Right atrium auricular region (tissue), 2 donors: ENCODE measurements around the gene XRCC5. TPM values are rescaled to one million over a fixed set of nuclear protein-coding genes. Genes with fewer than 3 reads are reported as not detected.

Experiments used
- DNase-seq: peaks from one replicate; pipeline ENCODE4 v3.0.0-alpha.2; 2019; ENCODE audit warnings: low spot score
- H3K27ac ChIP-seq, 2 donors: fragments of 200-600 bp; sonication (generic); 1 replicate in 1 of 2; 2 replicates in 1 of 2; pipeline ENCODE4 v1.5.1; 2016 to 2019
- H3K27me3 ChIP-seq, 2 donors: fragments of 200-600 bp; sonication (generic); one replicate each; pipeline versions ENCODE4 v1.5.1 to v1.6.0; 2017 to 2019
- H3K36me3 ChIP-seq: fragments of 200-600 bp; sonication (generic); one replicate; pipeline ENCODE4 v1.5.1; 2016
- H3K4me1 ChIP-seq, 2 donors: fragments of 200-600 bp; sonication (generic); one replicate each; pipeline versions ENCODE4 v1.5.1 to v1.6.0; 2017 to 2019
- H3K4me3 ChIP-seq, 2 donors: fragments of 200-600 bp; sonication (generic); 1 replicate in 1 of 2; 2 replicates in 1 of 2; pipeline ENCODE4 v1.5.1; 2017 to 2019; ENCODE audit warnings: mild to moderate bottlenecking in 1 of 2, moderate library complexity in 1 of 2
- H3K9me3 ChIP-seq, 2 donors: fragments of 200-600 bp; sonication (generic); one replicate each; pipeline ENCODE4 v1.5.1; 2019
- CTCF ChIP-seq, 2 donors: fragments of 200-600 bp; sonication (generic); IDR thresholded peaks; one replicate each; pipeline ENCODE4 v1.5.1; 2019; ENCODE audit warnings: antibody characterized with exemption in 2 of 2
- total RNA-seq, 2 donors: library from RNA; depleted of rRNA; stranded (reverse); fragments of >200 nt; gene quantifications; one replicate each; pipeline ENCODE4 v1.1.0, GENCODE V29; 2016

XRCC5 gene
- total RNA-seq, 2 donors from 2014 or later = 89.9 to 93.7 TPM

DNA sequence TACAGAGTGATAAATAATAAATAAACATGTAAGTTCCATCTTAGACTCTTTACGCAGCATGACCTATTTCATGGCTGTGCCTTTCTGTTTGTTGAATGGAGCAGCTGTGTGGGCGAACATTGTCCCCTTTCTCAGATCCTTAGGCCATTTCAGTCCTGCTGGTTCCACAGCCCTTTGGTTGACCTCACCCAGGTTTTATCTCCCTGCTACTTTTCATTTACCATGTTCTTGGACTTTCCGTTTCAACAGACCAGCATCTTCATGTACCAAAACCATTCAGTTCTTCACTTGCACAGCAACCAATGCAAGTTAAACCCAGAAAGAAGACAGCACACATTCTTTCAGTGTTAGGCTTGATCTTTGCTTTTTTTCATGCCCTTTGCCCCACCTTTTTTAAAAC is 83.8 kb downstream of the XRCC5 start:
- H3K4me1 ChIP-seq = peaks cover 0 to 7% of the 10 kb centered on the region in 2 donors

DNA sequence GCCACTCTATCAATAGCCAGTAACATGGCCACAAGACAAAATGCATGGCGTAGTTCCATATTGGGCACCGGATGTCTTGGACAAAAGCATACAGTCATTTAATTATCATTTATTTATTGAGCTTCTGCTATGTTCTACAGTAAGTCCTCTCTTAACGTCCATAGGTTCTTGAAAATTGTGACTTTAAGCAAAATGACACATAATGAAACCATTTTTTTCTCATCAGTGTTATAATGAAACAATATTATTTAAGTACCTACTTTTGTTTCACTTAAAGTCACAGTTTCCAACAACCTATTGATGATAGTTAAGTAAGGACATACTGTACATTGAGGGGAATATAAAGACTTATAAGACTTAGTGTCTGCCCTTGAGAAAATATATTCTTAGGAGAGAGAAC is 84.9 kb downstream of the XRCC5 start:
- TF ChIP-seq CTCF (IDR thresholded peaks at IDR 0.05) = no peak
- Histone ChIP-seq H3K4me1 (no peaks in the 10 kb centered on the region), H3K27ac (no peak overlapping the region), H3K27me3 (no peaks in the 10 kb centered on the region), H3K4me3 (no peak overlapping the region), H3K36me3 (peaks cover 57% of the 10 kb centered on the region), H3K9me3 (no peaks in the 10 kb centered on the region)
- no peak for DNase-seq

More for the DNA sequence above, 83.8 kb downstream of the XRCC5 start:
- no peak for TF ChIP-seq CTCF (IDR thresholded peaks at IDR 0.05)
- Histone ChIP-seq H3K9me3 (no peaks in the 10 kb centered on the region), H3K36me3 (peaks cover 47% of the 10 kb centered on the region), H3K4me3 (no peak overlapping the region), H3K27ac (no peak overlapping the region), H3K27me3 (no peaks in the 10 kb centered on the region)
- no peak for DNase-seq

GRCh38 chr2:216194561-216194960 is 85.4 kb downstream of the XRCC5 start:
- no peak for TF ChIP-seq CTCF (IDR thresholded peaks at IDR 0.05)
- H3K27me3 ChIP-seq = no peaks in the 10 kb centered on the region
- H3K4me1 ChIP-seq = no peaks in the 10 kb centered on the region
- no peak for DNase-seq
- peaks cover 57% of the 10 kb centered on the region for H3K36me3 ChIP-seq
- no peaks in the 10 kb centered on the region for H3K9me3 ChIP-seq
- no peak overlapping the region for H3K27ac ChIP-seq
- H3K4me3 ChIP-seq = no peak overlapping the region

- H3K27me3 ChIP-seq = no peaks in the 10 kb centered on the region
- H3K27ac ChIP-seq = no peak overlapping the region
- H3K4me3 ChIP-seq = no peak overlapping the region
- TF ChIP-seq CTCF (IDR thresholded peaks at IDR 0.05) = no peak
- peaks cover 60% of the 10 kb centered on the region for H3K36me3 ChIP-seq
- H3K4me1 ChIP-seq = no peaks in the 10 kb centered on the region
- DNase-seq = no peak
- H3K9me3 ChIP-seq = no peaks in the 10 kb centered on the region
Observed at GRCh38 chr2:216195565-216196029, 86.4 kb downstream of the XRCC5 start.

GRCh38 chr2:216201692-216202306 is 92.7 kb downstream of the XRCC5 start:
- H3K36me3 ChIP-seq = peaks cover 81% of the 10 kb centered on the region

More at GRCh38 chr2:216201692-216202306, 92.7 kb downstream of the XRCC5 start:
- no peak for TF ChIP-seq CTCF (IDR thresholded peaks at IDR 0.05)
- no peak overlapping the region for H3K27ac ChIP-seq
- no peak overlapping the region for H3K4me3 ChIP-seq
- H3K4me1 ChIP-seq = no peaks in the 10 kb centered on the region
- H3K9me3 ChIP-seq = no peaks in the 10 kb centered on the region
- H3K27me3 ChIP-seq = no peaks in the 10 kb centered on the region
- DNase-seq = no peak
